DMS79 (cell line): ENCODE data around the gene UBXN2A.
"Not testable (repeated sequence)": the region's sequence is repeated elsewhere in the genome, so short reads cannot be mapped to it uniquely, and the experiment has no call there.

ENCODE experiments used
- DNase-seq: peaks from one replicate; lab custom pipeline; 2025; lab: John Stamatoyannopoulos, UW

UBXN2A gene

DNA sequence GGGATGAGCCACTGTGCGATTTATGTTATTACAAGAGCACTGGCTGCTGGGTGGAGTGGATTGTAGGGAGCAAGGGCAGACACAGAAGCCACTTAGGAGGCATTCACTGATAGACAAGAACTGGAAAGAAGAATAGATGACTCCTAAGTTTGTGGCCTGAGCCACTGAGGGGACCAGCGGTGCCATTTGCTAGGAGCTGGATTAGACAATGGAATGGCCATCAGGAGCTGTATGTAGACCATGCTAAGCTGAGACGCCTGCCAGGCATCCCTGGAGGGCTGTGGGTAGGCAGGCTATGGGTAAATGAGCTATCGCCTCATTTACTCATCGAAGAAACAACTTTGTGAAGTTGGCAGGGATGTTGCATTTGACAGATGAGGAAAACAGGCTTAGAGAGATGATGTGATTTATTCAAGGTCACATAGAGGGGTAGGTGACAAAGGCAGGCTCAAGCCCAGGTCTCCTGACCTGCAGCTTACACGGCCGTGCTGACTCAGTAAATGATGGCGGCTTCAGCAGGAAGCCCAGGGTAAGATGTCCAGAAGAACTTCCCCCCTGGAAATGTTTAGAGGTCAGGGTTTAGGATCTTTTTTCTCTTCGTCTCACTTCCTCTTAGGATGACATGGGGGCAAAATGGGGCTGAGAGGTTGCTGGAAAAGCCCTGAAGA is 72.4 kb downstream of the UBXN2A start:
- no peak for DNase-seq

DNA sequence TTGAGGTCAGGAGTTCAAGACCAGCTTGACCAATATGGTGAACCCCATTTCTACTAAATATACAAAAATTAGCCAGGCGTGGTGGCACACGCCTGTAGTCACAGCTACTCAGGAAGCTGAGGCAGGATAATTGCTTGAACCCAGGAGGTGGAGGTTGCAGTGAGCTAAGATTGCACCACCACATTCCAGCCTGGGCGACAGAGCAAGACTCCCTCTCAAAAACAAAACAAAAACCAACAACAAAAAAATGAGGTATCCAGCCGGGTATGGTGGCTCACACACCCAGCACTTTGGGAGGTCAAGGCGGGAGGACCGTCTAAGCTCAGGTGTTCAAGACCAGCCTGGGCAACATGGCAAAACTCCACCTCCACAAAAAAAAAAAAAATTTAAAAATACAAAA is 74.6 kb downstream of the UBXN2A start:
- DNase-seq = not testable (repeated sequence)

DNA sequence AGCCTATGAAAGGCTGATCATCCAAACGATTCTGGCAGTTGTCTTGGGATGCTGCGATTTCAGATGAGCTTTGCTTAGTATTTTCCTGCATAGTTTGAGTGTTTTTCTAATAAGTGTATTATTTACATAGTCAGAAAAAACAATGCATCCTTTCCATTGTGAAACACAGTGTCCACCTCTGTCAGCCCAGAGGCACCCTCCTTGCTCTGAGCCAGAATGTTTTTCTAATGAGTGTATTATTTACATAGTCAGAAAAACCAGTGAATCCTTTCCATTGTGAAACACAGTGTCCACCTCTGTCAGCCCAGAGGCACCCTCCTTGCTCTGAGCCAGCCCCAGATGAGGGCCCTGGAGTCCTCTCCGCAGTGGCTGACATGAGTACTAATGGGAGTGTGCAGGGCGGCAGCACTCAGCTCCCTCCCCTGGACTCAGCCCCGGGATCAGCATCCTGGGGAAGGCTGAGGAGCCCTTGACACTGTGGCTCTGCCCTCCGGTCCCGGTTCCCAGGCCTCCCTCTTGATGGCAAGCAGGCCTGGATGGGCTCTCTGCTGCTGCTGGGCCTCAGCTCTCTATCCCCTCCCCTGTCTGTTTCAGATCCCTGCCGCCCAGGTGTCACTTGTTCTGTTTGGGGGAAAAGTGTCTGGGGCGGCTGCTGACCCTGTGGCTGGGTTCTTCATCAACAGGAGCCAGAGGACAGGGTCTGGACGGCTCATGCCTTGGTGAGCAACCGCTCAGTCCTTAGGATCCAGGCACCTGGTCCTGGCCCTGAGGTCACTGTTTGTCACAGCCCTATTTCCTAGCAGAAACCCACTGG is 75.5 kb downstream of the UBXN2A start:
- no peak for DNase-seq

DNA sequence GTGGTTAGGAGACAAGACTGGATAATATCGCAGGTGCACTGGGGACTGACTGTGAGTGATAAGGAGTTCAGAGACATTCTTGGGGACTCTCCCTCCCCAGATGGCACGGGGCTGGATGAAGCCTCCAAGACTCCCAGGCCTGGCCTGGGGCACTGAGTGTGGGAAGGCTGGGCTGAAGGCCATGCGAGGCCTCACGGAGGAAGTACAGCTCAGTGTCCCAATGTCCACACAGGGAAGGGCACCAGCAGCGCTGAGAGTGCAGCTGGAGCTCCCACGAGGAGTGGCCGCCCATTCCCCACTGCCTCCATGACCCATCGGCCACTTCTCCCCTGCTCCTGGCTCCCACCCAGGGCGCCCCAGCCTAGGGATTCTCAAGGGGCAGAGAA is 76.1 kb downstream of the UBXN2A start:
- DNase-seq = no peak

GRCh38 chr2:24016853-24017703 is 76.8 kb downstream of the UBXN2A start:
- no peak for DNase-seq

GRCh38 chr2:24017711-24018110 is 77.4 kb downstream of the UBXN2A start:
- DNase-seq = no peak

DNA sequence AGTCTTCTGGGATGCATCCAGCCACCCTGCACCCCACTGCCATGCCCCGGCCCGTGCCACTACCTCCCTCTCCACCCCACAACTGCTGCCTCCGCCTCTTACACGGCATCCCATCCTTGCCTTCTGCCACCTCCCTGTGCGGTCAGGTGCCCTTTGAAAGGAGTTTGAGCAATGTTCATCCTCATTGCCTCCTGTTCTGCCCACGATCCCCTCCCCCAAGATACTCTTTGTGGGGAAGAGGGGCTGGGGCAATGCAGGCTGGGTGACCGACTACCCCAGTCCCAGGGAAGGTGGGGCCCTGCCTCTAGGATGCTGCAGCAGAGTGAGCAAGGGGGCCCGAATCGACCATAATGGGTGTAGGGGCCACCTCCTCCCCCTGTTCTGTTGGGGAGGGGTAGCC is 78.0 kb downstream of the UBXN2A start:
- DNase-seq = no peak

GRCh38 chr2:24019729-24020128 is 79.5 kb downstream of the UBXN2A start:
- no peak for DNase-seq

- no peak for DNase-seq
Observed at GRCh38 chr2:24020244-24020643, 80.0 kb downstream of the UBXN2A start.

GRCh38 chr2:24021122-24021998 is 81.1 kb downstream of the UBXN2A start:
- DNase-seq = no peak

- no peak for DNase-seq
Observed at GRCh38 chr2:24022324-24022974, 82.2 kb downstream of the UBXN2A start.

GRCh38 chr2:24022975-24023575 is 82.8 kb downstream of the UBXN2A start:
- DNase-seq = no peak

DNA sequence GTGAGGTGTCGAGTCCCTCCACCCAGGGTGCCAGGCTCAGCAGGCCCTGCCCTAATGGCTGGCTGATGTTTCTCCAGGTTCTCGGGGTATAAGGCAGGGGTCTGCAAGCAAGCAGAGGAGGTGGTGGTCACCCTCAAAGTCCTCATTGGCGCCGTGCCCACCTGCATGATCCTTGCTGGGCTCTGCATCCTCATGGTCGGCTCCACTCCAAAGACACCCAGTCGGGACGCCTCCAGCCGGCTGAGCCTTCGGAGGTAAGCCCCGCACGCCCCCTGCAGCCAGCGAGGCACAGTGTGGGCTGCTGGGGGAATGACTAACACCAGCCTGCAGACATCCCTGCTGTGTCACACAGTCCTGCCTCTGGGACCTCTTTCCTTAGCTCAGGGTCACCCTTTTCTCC is 83.8 kb downstream of the UBXN2A start:
- DNase-seq = no peak

DNA sequence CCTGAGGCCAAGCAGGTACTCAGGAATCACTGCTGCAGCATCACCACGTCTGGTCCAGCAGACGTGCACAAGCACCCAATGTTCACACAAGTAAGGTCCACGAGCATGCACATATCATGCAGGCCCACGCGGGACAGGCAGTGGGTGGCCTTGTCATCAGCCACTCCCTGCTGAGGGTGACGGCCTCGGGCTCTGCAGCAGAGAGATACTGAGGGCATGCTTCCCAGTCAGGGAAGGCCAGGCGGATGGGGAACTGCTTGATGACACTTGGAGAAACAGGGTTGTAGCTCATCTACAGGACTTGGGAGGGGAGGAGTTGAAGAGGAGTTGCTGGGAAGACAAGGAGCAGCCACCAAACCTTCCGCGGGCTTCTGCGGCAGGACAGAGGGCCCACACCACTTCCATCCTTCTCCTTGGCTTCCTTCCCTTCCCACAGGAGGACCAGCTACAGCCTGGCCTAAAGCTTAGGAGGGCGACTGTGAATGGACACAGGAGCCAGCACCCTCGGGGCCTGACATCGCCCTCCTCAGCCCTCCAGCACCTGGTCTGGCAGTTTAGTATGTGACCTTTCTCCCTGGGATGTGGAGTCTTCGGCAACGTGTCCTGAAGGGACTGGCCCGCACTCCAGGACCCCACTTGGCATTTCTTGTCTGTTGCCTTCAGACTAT is 84.9 kb downstream of the UBXN2A start:
- DNase-seq = no peak

DNA sequence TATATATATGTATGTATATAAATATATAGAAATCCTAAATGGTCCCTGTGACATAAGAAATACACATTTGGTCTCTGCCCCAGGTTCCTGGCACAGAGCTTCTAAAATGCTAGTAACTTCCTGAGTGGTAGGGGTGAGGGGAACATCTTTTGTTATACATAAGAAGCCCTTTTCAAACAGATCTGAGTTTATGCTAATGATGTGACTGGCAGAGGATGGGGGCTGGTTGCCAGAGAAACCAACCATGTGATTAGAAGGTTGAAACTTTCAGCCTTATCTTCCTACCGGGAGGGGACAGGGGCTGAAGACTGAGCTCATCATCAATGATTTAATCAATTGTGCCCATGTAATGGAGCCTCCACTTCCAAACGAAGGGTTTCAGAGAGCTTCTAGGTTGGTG is 86.0 kb downstream of the UBXN2A start:
- DNase-seq = no peak

- DNase-seq = no peak
Observed at GRCh38 chr2:24038786-24039499, 98.7 kb downstream of the UBXN2A start.

DNA sequence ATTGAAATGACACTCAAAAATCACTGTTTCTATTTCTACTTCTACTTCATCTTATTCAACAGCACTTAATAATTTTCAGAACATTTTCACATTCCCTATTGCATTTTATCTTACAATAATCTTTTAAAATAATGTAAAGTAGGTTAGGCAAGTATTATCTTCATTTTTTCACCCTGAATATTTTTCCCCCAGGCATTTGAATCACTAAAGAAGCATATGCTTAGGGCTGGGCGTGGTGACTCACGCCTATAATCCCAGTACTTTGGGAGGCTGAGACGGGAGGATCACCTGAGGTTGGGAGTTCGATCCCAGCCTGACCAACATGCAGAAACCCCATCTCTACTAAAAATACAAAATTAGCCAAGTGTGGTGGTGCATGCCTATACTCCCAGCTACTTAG is 100.2 kb downstream of the UBXN2A start:
- DNase-seq = no peak

DNA sequence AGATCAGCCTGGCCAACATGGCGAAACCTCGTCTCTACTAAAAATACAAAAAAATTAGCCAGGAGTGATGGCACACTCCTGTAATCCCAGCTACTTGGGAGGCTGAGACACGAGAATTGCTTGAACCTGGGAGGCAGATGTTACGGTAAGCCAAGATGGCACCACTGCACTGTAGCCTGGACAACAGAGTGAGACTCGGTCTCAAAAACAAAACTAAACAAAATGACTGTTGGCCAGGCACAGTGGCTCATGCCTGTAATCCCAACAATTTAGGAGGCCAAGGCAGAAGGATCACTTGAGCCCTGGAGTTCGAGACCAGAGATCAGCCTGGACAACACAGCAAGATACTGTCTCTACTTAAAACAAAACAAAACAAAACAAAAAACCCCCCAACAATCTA is 102.9 kb downstream of the UBXN2A start:
- not testable (repeated sequence) for DNase-seq
